Stimulated activated CD4-positive, alpha-beta T cell treated with anti-CD3 and anti-CD28 coated beads, Interleukin-4, amount 100 ng/mL, for 4 hours (primary cell): ENCODE measurements around the gene SEPTIN6.
"Not testable (repeated sequence)": the region's sequence is repeated elsewhere in the genome, so short reads cannot be mapped to it uniquely, and the experiment has no call there.

Experiments used
- DNase-seq, 2 experiments: peaks; one replicate each; pipeline ENCODE4 v3.0.0-alpha.2; 2020

Gene SEPTIN6

GRCh38 chrX:119690921-119691716 lies 1.8 kb downstream of the SEPTIN6 start:
- peak; percentile 42 to 74 for DNase-seq

GRCh38 chrX:119688911-119689321 lies 4.1 kb downstream of the SEPTIN6 start:
- peak in 1 of 2 experiments; percentile 38 for DNase-seq

GRCh38 chrX:119687661-119688413 lies 5.1 kb downstream of the SEPTIN6 start:
- DNase-seq = no peak

GRCh38 chrX:119686087-119686691 lies 6.8 kb downstream of the SEPTIN6 start:
- no peak for DNase-seq

- peak in 1 of 2 experiments; percentile 55 for DNase-seq
These were observed 7.5 kb downstream of the SEPTIN6 start for GRCh38 chrX:119685225-119686066.

- no peak for DNase-seq
These were observed 8.1 kb downstream of the SEPTIN6 start for GRCh38 chrX:119684916-119685224.

- not testable (repeated sequence) for DNase-seq
These were observed 8.7 kb downstream of the SEPTIN6 start for GRCh38 chrX:119684312-119684711.

GRCh38 chrX:119682019-119682989 lies 10.7 kb downstream of the SEPTIN6 start:
- DNase-seq = no peak

- DNase-seq = no peak
These were observed 15.3 kb downstream of the SEPTIN6 start for GRCh38 chrX:119677654-119677981.

GRCh38 chrX:119676949-119677653 lies 15.9 kb downstream of the SEPTIN6 start:
- DNase-seq = no peak

GRCh38 chrX:119673336-119673735 lies 19.6 kb downstream of the SEPTIN6 start:
- no peak for DNase-seq

GRCh38 chrX:119672426-119672825 lies 20.5 kb downstream of the SEPTIN6 start:
- DNase-seq = no peak

- no peak for DNase-seq
These were observed 23.4 kb downstream of the SEPTIN6 start for GRCh38 chrX:119669424-119670037.

- no peak for DNase-seq
These were observed 25.7 kb downstream of the SEPTIN6 start for GRCh38 chrX:119667111-119667878.

GRCh38 chrX:119664877-119665276 lies 28.1 kb downstream of the SEPTIN6 start:
- DNase-seq = not testable (repeated sequence)

GRCh38 chrX:119661486-119661885 lies 31.5 kb downstream of the SEPTIN6 start:
- DNase-seq = no peak

GRCh38 chrX:119659522-119659921 lies 33.4 kb downstream of the SEPTIN6 start:
- DNase-seq = no peak

GRCh38 chrX:119655125-119655524 lies 37.8 kb downstream of the SEPTIN6 start:
- DNase-seq = peak; percentile 47 to 68

- peak in 1 of 2 experiments; percentile 2 for DNase-seq
These were observed 38.8 kb downstream of the SEPTIN6 start for GRCh38 chrX:119654112-119654531.

GRCh38 chrX:119648421-119648775 lies 44.6 kb downstream of the SEPTIN6 start:
- DNase-seq = no peak
